Measurements from ENCODE around the gene CNOT4.

- TF ChIP-seq CTCF (conservative IDR thresholded peaks at IDR 0.05) (no peak), ZFX (IDR thresholded peaks at IDR 0.05) (no peak)
Observed at GRCh38 chr7:135492151-135492550, 17.8 kb downstream of the CNOT4 start.
